Gastrocnemius medialis (tissue), 4 donors: ENCODE measurements around the gene TTLL1.

Source experiments
- POLR2A ChIP-seq, 2 donors: fragments of 450-650 bp; IDR thresholded peaks; one replicate each; pipeline ENCODE4 v1.6.1; 2017; ENCODE audit warnings: antibody characterized with exemption in 2 of 2, mild to moderate bottlenecking in 2 of 2, moderate library complexity in 2 of 2
- TF ChIP-seq, protein P1 (sequence below), 5 experiments: fragments of 450-650 bp in 3 of 5; fragments of 200-600 bp in 2 of 5; sonication (generic) in 2 of 5; IDR thresholded peaks in 4 of 5; conservative IDR thresholded peaks in 1 of 5; 1 replicate in 4 of 5; 2 replicates in 1 of 5; pipeline ENCODE4 v1.5.1; 2016 to 2019; ENCODE audit warnings: antibody characterized with exemption in 5 of 5, mild to moderate bottlenecking in 3 of 5, moderate library complexity in 3 of 5

- TF ChIP-seq POLR2A (IDR thresholded peaks at IDR 0.05), result no peak
- TF ChIP-seq, protein P1, sequence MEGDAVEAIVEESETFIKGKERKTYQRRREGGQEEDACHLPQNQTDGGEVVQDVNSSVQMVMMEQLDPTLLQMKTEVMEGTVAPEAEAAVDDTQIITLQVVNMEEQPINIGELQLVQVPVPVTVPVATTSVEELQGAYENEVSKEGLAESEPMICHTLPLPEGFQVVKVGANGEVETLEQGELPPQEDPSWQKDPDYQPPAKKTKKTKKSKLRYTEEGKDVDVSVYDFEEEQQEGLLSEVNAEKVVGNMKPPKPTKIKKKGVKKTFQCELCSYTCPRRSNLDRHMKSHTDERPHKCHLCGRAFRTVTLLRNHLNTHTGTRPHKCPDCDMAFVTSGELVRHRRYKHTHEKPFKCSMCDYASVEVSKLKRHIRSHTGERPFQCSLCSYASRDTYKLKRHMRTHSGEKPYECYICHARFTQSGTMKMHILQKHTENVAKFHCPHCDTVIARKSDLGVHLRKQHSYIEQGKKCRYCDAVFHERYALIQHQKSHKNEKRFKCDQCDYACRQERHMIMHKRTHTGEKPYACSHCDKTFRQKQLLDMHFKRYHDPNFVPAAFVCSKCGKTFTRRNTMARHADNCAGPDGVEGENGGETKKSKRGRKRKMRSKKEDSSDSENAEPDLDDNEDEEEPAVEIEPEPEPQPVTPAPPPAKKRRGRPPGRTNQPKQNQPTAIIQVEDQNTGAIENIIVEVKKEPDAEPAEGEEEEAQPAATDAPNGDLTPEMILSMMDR (IDR thresholded peaks at IDR 0.05 in 4 of 5, conservative IDR thresholded peaks at IDR 0.05 in 1 of 5), result no peak
These were observed 38.2 kb downstream of the TTLL1 start for GRCh38 chr22:43050995-43051394.
